Chondrocyte (in vitro differentiated cells): ENCODE measurements around the gene NAA40. TPM values are rescaled to one million over a fixed set of nuclear protein-coding genes. Genes with fewer than 3 reads are reported as not detected.
A peak's percentile ranks its signal among the peaks of the same experiment; 100 is the strongest.

Source experiments
- DNase-seq: peaks from one replicate; pipeline ENCODE4 v3.0.0; 2021; ENCODE audit warnings: mixed read lengths, low spot score
- H3K27ac Mint-ChIP-seq: one replicate; pipeline ENCODE4 v1.8.0; 2021; ENCODE audit warnings: mild to moderate bottlenecking, moderate library complexity, mixed read lengths; ENCODE audit not compliant: unreplicated experiment
- H3K27me3 Mint-ChIP-seq: 2 replicates; pipeline ENCODE4 v1.8.0; 2021; ENCODE audit warnings: low read depth, mixed read lengths
- H3K36me3 Mint-ChIP-seq: 2 replicates; pipeline ENCODE4 v1.8.0; 2021; ENCODE audit warnings: low read depth, mixed read lengths
- H3K4me1 Mint-ChIP-seq: 2 replicates; pipeline ENCODE4 v1.8.0; 2021; ENCODE audit warnings: low read depth, mild to moderate bottlenecking, mixed read lengths
- H3K4me3 Mint-ChIP-seq: one replicate; pipeline ENCODE4 v1.8.0; 2021; ENCODE audit warnings: mild to moderate bottlenecking, moderate library complexity, mixed read lengths; ENCODE audit not compliant: unreplicated experiment
- H3K9me3 Mint-ChIP-seq: 2 replicates; pipeline ENCODE4 v1.8.0; 2021; ENCODE audit warnings: low read depth, mixed read lengths
- CTCF ChIP-seq: fragments of 200-600 bp; sonication (generic); IDR thresholded peaks from 2 replicates; pipeline ENCODE4 v1.5.0; 2021; ENCODE audit warnings: antibody characterized with exemption, mild to moderate bottlenecking, moderate library complexity
- total RNA-seq: library from RNA; stranded (reverse); gene quantifications from 3 replicates; pipeline ENCODE4 v1.2.1, GENCODE V29; 2021

NAA40 gene
- total RNA-seq, 1 donor from 2014 or later, result 17.7 TPM

- DNase-seq, result no peak
- H3K9me3 Mint-ChIP-seq, result no peaks in the 10 kb centered on the region
- H3K36me3 Mint-ChIP-seq, result peaks cover 2% of the 10 kb centered on the region
- no peaks in the 10 kb centered on the region for H3K27me3 Mint-ChIP-seq
- H3K4me1 Mint-ChIP-seq, result peaks cover 12% of the 10 kb centered on the region
- no peak overlapping the region for H3K4me3 Mint-ChIP-seq
- no peak overlapping the region for H3K27ac Mint-ChIP-seq
- TF ChIP-seq CTCF, result no peak
These were observed 26.1 kb upstream of the NAA40 start for GRCh38 chr11:63912678-63913077.

GRCh38 chr11:63913866-63914830, 24.7 kb upstream of the NAA40 start:
- H3K27ac Mint-ChIP-seq, result no peak overlapping the region
- H3K9me3 Mint-ChIP-seq, result no peaks in the 10 kb centered on the region
- H3K27me3 Mint-ChIP-seq, result no peaks in the 10 kb centered on the region
- no peaks in the 10 kb centered on the region for H3K36me3 Mint-ChIP-seq
- no peak for DNase-seq
- H3K4me1 Mint-ChIP-seq, result peaks cover 20% of the 10 kb centered on the region
- no peak for TF ChIP-seq CTCF
- H3K4me3 Mint-ChIP-seq, result no peak overlapping the region

GRCh38 chr11:63914896-63915691, 23.7 kb upstream of the NAA40 start:
- Mint-ChIP-seq H3K27me3 (no peaks in the 10 kb centered on the region), H3K4me3 (peak overlapping the region; percentile 13), H3K27ac (no peak overlapping the region), H3K4me1 (peaks cover 19% of the 10 kb centered on the region), H3K9me3 (no peaks in the 10 kb centered on the region), H3K36me3 (no peaks in the 10 kb centered on the region)
- no peak for TF ChIP-seq CTCF
- DNase-seq, result no peak

- no peak for DNase-seq
- TF ChIP-seq CTCF, result peak; percentile 78
- no peaks in the 10 kb centered on the region for H3K36me3 Mint-ChIP-seq
- no peaks in the 10 kb centered on the region for H3K9me3 Mint-ChIP-seq
- H3K27ac Mint-ChIP-seq, result no peak overlapping the region
- peaks cover 18% of the 10 kb centered on the region for H3K4me1 Mint-ChIP-seq
- H3K27me3 Mint-ChIP-seq, result no peaks in the 10 kb centered on the region
- peak overlapping the region; percentile 74 for H3K4me3 Mint-ChIP-seq
These were observed 22.6 kb upstream of the NAA40 start for GRCh38 chr11:63915961-63916836.
